ENCODE data around the gene UBE4B. TPM values are rescaled to one million over a fixed set of nuclear protein-coding genes. Genes with fewer than 3 reads are reported as not detected.

UBE4B gene
- total and polyA plus RNA-seq, 7 donors: 10.2 to 124 (median 47.8) TPM

- H3K9me3 ChIP-seq: no peaks in the 10 kb centered on the region
- TF ChIP-seq CTCF (IDR thresholded peaks at IDR 0.05) (no peak), POLR2A (IDR thresholded peaks at IDR 0.05) (no peak)
- no peaks in the 10 kb centered on the region for H3K4me1 ChIP-seq
- H3K27ac ChIP-seq: no peak overlapping the region
- DNase-seq: no peak
- intact Hi-C loops (cut with DNase I): no loop called here
- H3K27me3 ChIP-seq: no peaks in the 10 kb centered on the region
- H3K4me3 ChIP-seq: no peak overlapping the region
- WGBS, 2 donors: 85 to 86% methylated on average over 7 of the region's 7 CpGs
- H3K36me3 ChIP-seq: peaks cover 11 to 40% (median 19%) of the 10 kb centered on the region in 4 donors
Measured at GRCh38 chr1:10181154-10181553, 148.4 kb downstream of the UBE4B start.

DNA sequence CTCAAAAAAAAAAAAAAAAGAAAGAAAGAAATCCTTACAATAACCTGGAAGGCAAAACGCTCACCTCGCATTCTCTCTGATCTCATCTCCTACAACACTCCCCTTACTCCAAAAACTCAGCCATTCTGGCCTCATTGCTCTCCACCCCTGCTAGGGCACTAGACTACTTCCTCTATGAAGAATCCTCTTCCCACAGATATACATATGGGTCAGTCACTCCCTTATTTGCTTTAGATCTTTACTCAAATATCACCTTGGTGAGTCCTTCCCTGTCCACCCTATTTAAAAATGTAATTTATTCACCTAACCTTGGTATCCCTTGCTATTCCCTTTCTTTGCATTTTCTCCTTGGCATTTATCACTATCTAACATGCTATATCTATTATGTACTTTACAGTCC lies 153.0 kb downstream of the UBE4B start:
- no peak overlapping the region for H3K27ac ChIP-seq
- peaks cover 0 to 9% (median 6%) of the 10 kb centered on the region in 4 donors for H3K36me3 ChIP-seq
- no peaks in the 10 kb centered on the region for H3K4me1 ChIP-seq
- no peak for DNase-seq
- H3K9me3 ChIP-seq: no peaks in the 10 kb centered on the region
- no peak overlapping the region for H3K4me3 ChIP-seq
- WGBS, 2 donors: 55 to 84% methylated on average over 2 of the region's 2 CpGs
- H3K27me3 ChIP-seq: no peaks in the 10 kb centered on the region
- intact Hi-C loops (cut with DNase I): no loop called here
- no peak for TF ChIP-seq POLR2AphosphoS5 (IDR thresholded peaks at IDR 0.05)

GRCh38 chr1:10186331-10187025 lies 153.7 kb downstream of the UBE4B start:
- H3K4me1 ChIP-seq: no peaks in the 10 kb centered on the region
- H3K36me3 ChIP-seq: peaks cover 0 to 2% (median 0%) of the 10 kb centered on the region in 4 donors
- intact Hi-C loops (cut with DNase I): no loop called here
- no peak overlapping the region for H3K4me3 ChIP-seq
- WGBS, 2 donors: 90 to 91% methylated on average over 12 of the region's 12 CpGs
- no peaks in the 10 kb centered on the region for H3K9me3 ChIP-seq
- no peaks in the 10 kb centered on the region for H3K27me3 ChIP-seq
- DNase-seq: no peak
- no peak overlapping the region for H3K27ac ChIP-seq
- no peak for TF ChIP-seq POLR2AphosphoS5 (IDR thresholded peaks at IDR 0.05)
- TF ChIP-seq POLR2A (IDR thresholded peaks at IDR 0.05): no peak
- no peak for TF ChIP-seq EP300 (IDR thresholded peaks at IDR 0.05)
- no peak for TF ChIP-seq CTCF (IDR thresholded peaks at IDR 0.05)

DNA sequence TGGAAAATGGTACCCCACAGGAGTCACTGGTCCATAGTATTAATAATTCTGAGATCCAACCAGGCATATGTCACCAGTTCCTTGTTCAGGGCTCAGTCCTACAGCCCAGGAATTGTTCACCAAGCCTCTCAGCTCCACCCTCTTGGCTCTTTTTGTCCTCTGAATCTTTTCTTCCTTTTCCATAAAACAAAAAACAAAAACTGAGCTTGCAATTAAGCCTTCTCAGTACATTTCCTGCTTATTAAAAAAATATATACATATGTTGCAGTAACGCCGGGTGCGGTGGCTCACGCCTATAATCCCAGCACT lies 154.2 kb downstream of the UBE4B start:
- Histone ChIP-seq H3K27me3 (no peaks in the 10 kb centered on the region), H3K4me1 (no peaks in the 10 kb centered on the region), H3K4me3 (no peak overlapping the region), H3K9me3 (no peaks in the 10 kb centered on the region), H3K36me3 (no peaks in the 10 kb centered on the region), H3K27ac (no peak overlapping the region)
- no peak for DNase-seq
- intact Hi-C loops (cut with DNase I): no loop called here
- WGBS, 2 donors: 94 to 96% methylated on average over 4 of the region's 4 CpGs
- no peak for TF ChIP-seq CTCF (IDR thresholded peaks at IDR 0.05)
- no peak for TF ChIP-seq POLR2AphosphoS5 (IDR thresholded peaks at IDR 0.05)
- no peak for TF ChIP-seq EP300 (IDR thresholded peaks at IDR 0.05)
- no peak for TF ChIP-seq POLR2A (IDR thresholded peaks at IDR 0.05)

GRCh38 chr1:10188133-10188650 lies 155.4 kb downstream of the UBE4B start:
- H3K27ac ChIP-seq: no peak overlapping the region
- no peaks in the 10 kb centered on the region for H3K9me3 ChIP-seq
- no peaks in the 10 kb centered on the region for H3K27me3 ChIP-seq
- no peak for DNase-seq
- no peaks in the 10 kb centered on the region for H3K36me3 ChIP-seq
- TF ChIP-seq EP300 (IDR thresholded peaks at IDR 0.05) (no peak), CTCF (IDR thresholded peaks at IDR 0.05) (no peak), POLR2A (IDR thresholded peaks at IDR 0.05) (no peak), POLR2AphosphoS5 (IDR thresholded peaks at IDR 0.05) (no peak)
- intact Hi-C loops (cut with DNase I): no loop called here
- H3K4me1 ChIP-seq: no peaks in the 10 kb centered on the region
- H3K4me3 ChIP-seq: no peak overlapping the region
- 97 to 98% methylated on average over 2 of the region's 2 CpGs for WGBS, 2 donors

All from sigmoid colon (tissue), 7 donors.